BJ (cell line): ENCODE results near the gene TCF20. TPM values are rescaled to one million over a fixed set of nuclear protein-coding genes. Genes with fewer than 3 reads are reported as not detected.

Experiments
- CTCF ChIA-PET: fragments of 350-600 bp; formaldehyde crosslinking; extraction: SDS; loops from one replicate; lab custom pipeline; 2021; ENCODE audit warnings: antibody characterized with exemption, inconsistent platforms; lab: Yijun Ruan, JAX
- POLR2A ChIA-PET: fragments of 300-600 bp; sonication (Branson Sonifier 250); formaldehyde crosslinking; extraction: SDS; loops from one replicate; lab custom pipeline; 2021; ENCODE audit warnings: antibody characterized with exemption; lab: Charles Lee
- DNase-seq: peaks from one replicate; pipeline ENCODE4 v3.0.0-alpha.2; 2011; ENCODE audit warnings: low read depth
- H3K27me3 ChIP-seq: 2 replicates; pipeline ENCODE4 v1.6.0; 2011; ENCODE audit warnings: low read length; ENCODE audit not compliant: control insufficient read depth, insufficient read depth
- H3K36me3 ChIP-seq: 2 replicates; pipeline ENCODE4 v1.5.1; 2011; ENCODE audit warnings: low read length; ENCODE audit not compliant: control insufficient read depth, insufficient read depth
- H3K4me3 ChIP-seq: 2 replicates; pipeline ENCODE4 v1.5.1; 2011; ENCODE audit warnings: low read depth, mild to moderate bottlenecking, control low read depth, low read length
- polyA plus RNA-seq: library from polyadenylated mRNA; depleted of rRNA; stranded (reverse); fragments of >200 nt; gene quantifications from 2 replicates; pipeline ENCODE4 v1.2.3, GENCODE V29; 2011
- TF ChIP-seq, protein P1 (sequence below): IDR thresholded peaks from 2 replicates; pipeline ENCODE4 v1.5.1; 2011; ENCODE audit warnings: low read depth, mild to moderate bottlenecking, control low read depth, inconsistent platforms, low read length, moderate library complexity; ENCODE audit not compliant: insufficient read depth

The TCF20 gene
- polyA plus RNA-seq, 1 experiment: 19.9 TPM

DNA sequence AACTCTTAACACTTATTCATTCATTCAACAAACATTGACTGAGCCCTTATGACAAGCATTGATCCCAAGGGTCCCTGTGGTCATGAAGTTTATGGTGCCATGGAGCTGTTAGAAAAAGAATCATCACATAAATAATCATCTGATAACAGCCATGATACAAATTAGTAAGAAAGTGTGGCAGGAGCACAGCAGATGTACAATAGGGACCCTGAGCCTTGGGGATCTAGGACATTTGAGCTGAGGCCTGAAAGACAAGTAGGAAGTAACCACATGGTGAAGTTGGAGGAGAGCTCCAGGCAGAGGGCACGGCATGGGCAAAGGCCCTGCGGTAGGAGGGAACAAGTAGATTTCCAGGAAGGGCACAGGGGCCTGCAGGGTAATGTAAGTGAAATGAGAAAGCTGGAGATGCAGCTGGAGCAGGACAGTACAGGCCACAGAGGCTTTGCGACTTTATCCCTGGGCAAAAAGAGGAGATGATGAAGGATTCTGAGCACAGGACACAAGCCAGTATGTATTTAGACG lies 6.8 kb upstream of the TCF20 start:
- Histone ChIP-seq H3K27me3 (peaks cover 2% of the 10 kb centered on the region; the same call in 1 of the 2 replicates), H3K36me3 (no peaks in the 10 kb centered on the region), H3K4me3 (no peak overlapping the region)
- CTCF ChIA-PET: interaction anchor here (1.0 to 1.4 kb wide), 2 partner anchors 155 to 159 kb away, joined by 4 to 6 read pairs; partner anchors contain the start of gene NFAM1
- POLR2A ChIA-PET: no interaction called here
- no peak for DNase-seq
- TF ChIP-seq, protein P1, sequence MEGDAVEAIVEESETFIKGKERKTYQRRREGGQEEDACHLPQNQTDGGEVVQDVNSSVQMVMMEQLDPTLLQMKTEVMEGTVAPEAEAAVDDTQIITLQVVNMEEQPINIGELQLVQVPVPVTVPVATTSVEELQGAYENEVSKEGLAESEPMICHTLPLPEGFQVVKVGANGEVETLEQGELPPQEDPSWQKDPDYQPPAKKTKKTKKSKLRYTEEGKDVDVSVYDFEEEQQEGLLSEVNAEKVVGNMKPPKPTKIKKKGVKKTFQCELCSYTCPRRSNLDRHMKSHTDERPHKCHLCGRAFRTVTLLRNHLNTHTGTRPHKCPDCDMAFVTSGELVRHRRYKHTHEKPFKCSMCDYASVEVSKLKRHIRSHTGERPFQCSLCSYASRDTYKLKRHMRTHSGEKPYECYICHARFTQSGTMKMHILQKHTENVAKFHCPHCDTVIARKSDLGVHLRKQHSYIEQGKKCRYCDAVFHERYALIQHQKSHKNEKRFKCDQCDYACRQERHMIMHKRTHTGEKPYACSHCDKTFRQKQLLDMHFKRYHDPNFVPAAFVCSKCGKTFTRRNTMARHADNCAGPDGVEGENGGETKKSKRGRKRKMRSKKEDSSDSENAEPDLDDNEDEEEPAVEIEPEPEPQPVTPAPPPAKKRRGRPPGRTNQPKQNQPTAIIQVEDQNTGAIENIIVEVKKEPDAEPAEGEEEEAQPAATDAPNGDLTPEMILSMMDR: no peak

DNA sequence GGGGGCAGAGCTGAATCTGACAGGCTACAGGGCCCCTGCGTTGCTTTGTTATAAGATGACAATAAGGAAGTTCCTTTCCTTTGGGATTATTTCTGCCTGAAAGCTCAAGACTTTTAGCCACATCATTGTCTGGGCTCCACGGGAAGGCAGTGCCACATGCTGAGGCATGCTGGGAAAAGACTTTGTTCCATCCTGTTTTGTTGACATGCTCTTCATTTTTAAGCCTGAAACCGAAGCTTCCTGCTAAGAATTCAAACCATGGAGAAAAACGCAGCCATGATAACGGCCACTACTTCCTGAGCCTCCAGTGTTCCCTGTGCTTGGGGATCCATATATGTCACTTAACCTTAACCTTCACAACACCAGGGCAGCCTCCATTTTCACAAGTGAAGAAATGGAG lies 5.5 kb upstream of the TCF20 start:
- CTCF ChIA-PET: interaction anchor here (2.0 kb wide), 1 partner anchor 9 kb away, joined by 6 read pairs; no protein-coding TSS in a partner anchor
- H3K27me3 ChIP-seq: no peaks in the 10 kb centered on the region
- no peak for DNase-seq
- H3K4me3 ChIP-seq: no peak overlapping the region
- TF ChIP-seq, protein P1: no peak
- H3K36me3 ChIP-seq: no peaks in the 10 kb centered on the region
- POLR2A ChIA-PET: interaction anchor here (0.6 kb wide), 1 partner anchor 93 kb away, joined by 3 read pairs; no protein-coding TSS in a partner anchor

DNA sequence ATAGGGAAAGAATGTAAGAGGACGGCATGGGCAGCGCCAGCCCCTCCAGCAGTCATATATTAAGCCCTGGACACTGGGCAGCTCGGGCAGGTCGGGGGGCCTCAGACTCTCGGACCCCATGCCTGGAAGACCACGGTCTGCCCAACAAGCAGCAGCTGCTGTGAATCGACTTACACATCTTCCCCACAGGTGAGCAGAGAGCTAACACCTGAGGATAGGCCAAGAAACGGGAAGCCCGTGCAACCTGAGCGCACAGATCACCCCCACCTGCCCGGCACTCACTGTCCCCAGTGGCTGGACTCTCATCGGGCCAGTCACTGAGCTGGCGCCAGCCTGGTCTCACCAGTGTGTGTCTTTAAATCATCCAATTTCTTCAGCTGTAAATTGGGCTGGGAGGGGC lies 4.7 kb upstream of the TCF20 start:
- Histone ChIP-seq H3K27me3 (no peaks in the 10 kb centered on the region), H3K36me3 (no peaks in the 10 kb centered on the region), H3K4me3 (no peak overlapping the region)
- ChIA-PET POLR2A (interaction anchor here (0.6 kb wide), 1 partner anchor 94 kb away, joined by 3 read pairs; no protein-coding TSS in a partner anchor), CTCF (interaction anchor here (0.8 to 2.0 kb wide), 2 partner anchors 10 to 106 kb away, joined by 3 to 6 read pairs; no protein-coding TSS in a partner anchor)
- TF ChIP-seq, protein P1: no peak
- DNase-seq: no peak

DNA sequence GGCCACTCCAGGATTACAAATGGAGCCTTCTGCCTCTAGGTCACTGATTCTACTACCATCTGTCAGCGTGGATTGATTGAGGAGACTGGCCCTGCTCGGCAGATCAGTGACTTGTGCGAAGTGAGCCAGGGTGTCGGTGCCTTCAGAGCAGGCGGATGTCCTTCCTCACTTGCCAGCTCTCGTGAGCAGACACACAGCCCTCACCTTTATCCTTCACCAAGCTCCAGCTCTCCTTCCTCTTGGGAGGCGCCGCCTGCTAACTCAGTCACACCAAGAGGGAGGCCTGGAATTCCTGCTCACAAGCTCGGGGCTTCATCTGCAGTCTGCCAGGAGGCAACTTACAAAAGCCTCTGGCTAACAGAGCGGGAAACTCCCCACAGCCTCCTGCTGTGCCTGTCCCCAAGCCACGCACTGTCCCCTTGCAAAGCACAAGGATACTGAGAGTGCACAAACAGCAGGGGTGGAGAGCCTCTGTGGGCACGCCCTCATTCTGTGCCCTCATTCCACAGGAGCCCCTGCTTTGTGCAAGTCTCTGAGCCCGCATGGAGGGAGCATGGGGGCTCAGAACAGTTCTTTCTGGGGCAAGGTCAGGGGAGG lies 3.5 kb upstream of the TCF20 start:
- CTCF ChIA-PET: interaction anchor here (2.0 kb wide), 1 partner anchor 11 kb away, joined by 6 read pairs; no protein-coding TSS in a partner anchor
- TF ChIP-seq, protein P1: no peak
- POLR2A ChIA-PET: no interaction called here
- Histone ChIP-seq H3K27me3 (no peaks in the 10 kb centered on the region), H3K36me3 (no peaks in the 10 kb centered on the region), H3K4me3 (no peak overlapping the region)
- DNase-seq: no peak

DNA sequence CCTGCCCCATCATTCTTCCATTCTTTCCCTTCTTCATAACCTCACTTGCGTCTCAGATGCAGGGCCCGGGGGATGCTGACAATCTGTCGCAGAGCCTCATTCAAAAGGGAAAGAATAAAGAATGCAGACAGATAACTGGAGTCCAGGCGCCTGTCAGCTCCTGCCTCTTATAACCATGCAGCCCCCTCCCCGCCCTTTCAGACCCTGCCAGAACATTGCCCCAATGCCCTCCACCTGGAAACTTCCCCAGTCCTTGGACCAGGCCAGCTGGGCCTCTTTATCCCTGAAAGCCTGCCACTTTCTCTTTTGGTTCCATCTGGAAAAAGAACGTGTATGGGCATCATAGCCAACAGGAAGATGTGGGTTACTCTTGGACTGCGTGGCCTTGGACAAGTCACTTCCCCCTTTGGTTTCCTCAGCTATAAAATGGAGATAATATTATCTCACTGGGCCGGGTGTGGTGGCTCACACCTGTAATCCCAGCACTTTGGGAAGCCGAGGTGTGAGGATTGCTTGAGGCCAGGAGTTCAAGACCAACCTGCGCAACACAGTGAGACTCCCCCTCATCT lies 2.1 kb upstream of the TCF20 start:
- no peaks in the 10 kb centered on the region for H3K36me3 ChIP-seq
- ChIA-PET CTCF (no interaction called here), POLR2A (no interaction called here)
- DNase-seq: no peak
- H3K27me3 ChIP-seq: no peaks in the 10 kb centered on the region
- H3K4me3 ChIP-seq: no peak overlapping the region
- TF ChIP-seq, protein P1: no peak
